Thoracic aorta (tissue), 2 donors: ENCODE measurements around the gene KRTAP10-4. TPM values are rescaled to one million over a fixed set of nuclear protein-coding genes. Genes with fewer than 3 reads are reported as not detected.

Experiments used
- ATAC-seq: fragments of 150-250 bp; one replicate; pipeline ENCODE4 v1.8.0; 2017; ENCODE audit warnings: low read depth; ENCODE audit not compliant: insufficient number of reproducible peaks, low FRiP score
- DNase-seq: peaks from one replicate; pipeline ENCODE4 v3.0.0-alpha.2; 2020; ENCODE audit warnings: low spot score
- H3K27ac ChIP-seq, 2 donors: fragments of 200-600 bp; sonication (generic); 1 replicate in 1 of 2; 2 replicates in 1 of 2; pipeline ENCODE4 v1.5.1; 2016; ENCODE audit warnings: mild to moderate bottlenecking in 2 of 2, moderate library complexity in 2 of 2
- H3K27me3 ChIP-seq: fragments of 200-600 bp; sonication (generic); replicated peaks from 2 replicates; pipeline ENCODE4 v1.6.0; 2016; ENCODE audit warnings: mild to moderate bottlenecking; ENCODE audit not compliant: insufficient read depth
- H3K36me3 ChIP-seq: fragments of 200-600 bp; sonication (generic); one replicate; pipeline ENCODE4 v1.5.1; 2016
- H3K4me1 ChIP-seq, 2 donors: fragments of 200-600 bp; sonication (generic); 1 replicate in 1 of 2; 2 replicates in 1 of 2; pipeline versions ENCODE4 v1.5.1 to v1.6.0; 2016; ENCODE audit warnings: low read depth in 2 of 2, mild to moderate bottlenecking in 1 of 2; ENCODE audit not compliant: control insufficient read depth in 1 of 2
- H3K4me3 ChIP-seq: fragments of 200-600 bp; sonication (generic); 2 replicates; pipeline ENCODE4 v1.5.1; 2016; ENCODE audit warnings: mild to moderate bottlenecking
- H3K9me3 ChIP-seq: fragments of 200-600 bp; sonication (generic); 2 replicates; pipeline ENCODE4 v1.5.1; 2016
- CTCF ChIP-seq: fragments of 200-600 bp; sonication (generic); IDR thresholded peaks from one replicate; pipeline ENCODE4 v1.5.1; 2019; ENCODE audit warnings: antibody characterized with exemption
- total RNA-seq, 2 donors: library from RNA; depleted of rRNA; stranded (reverse); fragments of >200 nt; gene quantifications; one replicate each; pipeline versions ENCODE4 v1.1.0 to v1.2.3, GENCODE V29; 2016

The KRTAP10-4 gene
- total RNA-seq, 2 donors from 2014 or later: not detected

DNA sequence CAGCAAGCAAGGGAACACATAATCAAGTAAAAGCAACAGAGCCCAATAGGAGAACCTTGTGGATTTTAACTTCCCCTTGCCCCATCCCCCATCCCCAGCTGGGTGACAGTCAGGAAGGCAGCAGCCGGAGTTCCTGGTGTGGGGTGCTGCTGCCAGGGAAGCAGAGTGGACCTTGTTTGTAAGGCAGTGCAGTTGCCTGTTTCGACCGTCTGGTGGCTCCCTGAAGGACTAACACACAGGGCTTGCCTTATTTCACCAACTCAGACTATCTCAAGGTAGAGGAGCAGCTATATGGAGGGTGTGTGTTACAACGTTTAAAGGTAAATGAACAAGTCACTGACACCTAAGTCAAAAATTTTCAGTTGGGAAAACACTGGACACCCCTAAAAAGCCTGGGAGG is 45.0 kb downstream of the KRTAP10-4 start:
- Histone ChIP-seq H3K4me3 (no peak overlapping the region), H3K27ac (no peak overlapping the region), H3K36me3 (no peaks in the 10 kb centered on the region), H3K4me1 (no peaks in the 10 kb centered on the region), H3K27me3 (no peaks in the 10 kb centered on the region), H3K9me3 (peaks cover 2% of the 10 kb centered on the region)
- TF ChIP-seq CTCF: no peak
- no peak for DNase-seq
- no peak for ATAC-seq

DNA sequence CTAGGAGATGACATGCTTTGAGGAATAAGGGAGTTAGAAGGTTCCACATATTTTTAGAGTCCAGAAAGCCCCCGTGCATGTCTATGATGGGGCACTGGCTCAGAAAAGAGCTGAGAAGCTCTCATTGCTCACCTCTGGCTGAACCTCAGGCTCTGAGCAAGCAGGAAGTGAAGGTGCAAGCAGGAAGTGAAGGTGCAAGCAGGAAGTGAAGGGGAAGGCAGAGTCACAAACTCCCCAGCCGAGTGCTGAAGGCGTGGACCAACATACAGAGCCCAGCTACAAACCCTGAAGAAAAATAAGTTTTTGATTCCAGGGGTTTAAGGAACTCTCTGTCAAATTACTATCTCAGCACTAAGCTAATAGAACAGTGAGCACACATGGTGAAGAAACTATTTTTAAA is 45.4 kb downstream of the KRTAP10-4 start:
- peaks cover 3% of the 10 kb centered on the region for H3K9me3 ChIP-seq
- DNase-seq: no peak
- TF ChIP-seq CTCF: no peak
- no peaks in the 10 kb centered on the region for H3K36me3 ChIP-seq
- no peak overlapping the region for H3K4me3 ChIP-seq
- no peak overlapping the region for H3K27ac ChIP-seq
- no peaks in the 10 kb centered on the region for H3K27me3 ChIP-seq
- no peaks in the 10 kb centered on the region for H3K4me1 ChIP-seq
- ATAC-seq: no peak

GRCh38 chr21:44619886-44620285 is 46.4 kb downstream of the KRTAP10-4 start:
- no peak for TF ChIP-seq CTCF

GRCh38 chr21:44623575-44623974 is 50.0 kb downstream of the KRTAP10-4 start:
- no peaks in the 10 kb centered on the region for H3K27me3 ChIP-seq
- no peaks in the 10 kb centered on the region for H3K4me1 ChIP-seq
- H3K36me3 ChIP-seq: no peaks in the 10 kb centered on the region
- H3K4me3 ChIP-seq: no peak overlapping the region
- ATAC-seq (no peak), DNase-seq (no peak)
- no peak overlapping the region for H3K27ac ChIP-seq
- H3K9me3 ChIP-seq: peaks cover 3% of the 10 kb centered on the region
- no peak for TF ChIP-seq CTCF

More at GRCh38 chr21:44619886-44620285, 46.4 kb downstream of the KRTAP10-4 start:
- Histone ChIP-seq H3K27ac (no peak overlapping the region), H3K36me3 (no peaks in the 10 kb centered on the region), H3K27me3 (no peaks in the 10 kb centered on the region), H3K4me3 (no peak overlapping the region), H3K4me1 (no peaks in the 10 kb centered on the region), H3K9me3 (peaks cover 3% of the 10 kb centered on the region)
- ATAC-seq: no peak
- no peak for DNase-seq

Other genes starting within 250 kb of the KRTAP10-4 start
- gene CFAP410, start 234.3 kb upstream of the KRTAP10-4 start, total RNA-seq: 10 to 100 TPM; 48.8 to 51.3 TPM
- 10 to 100 TPM; 10.4 to 12.9 TPM for gene TRPM2, start 220.1 kb upstream of the KRTAP10-4 start, total RNA-seq
- 1 to 10 TPM; 6.5 to 8.3 TPM for gene LRRC3, start 118.2 kb upstream of the KRTAP10-4 start, total RNA-seq
- gene KRTAP10-1, start 33.5 kb upstream of the KRTAP10-4 start, total RNA-seq: not detected
- not detected for gene KRTAP10-2, start 22.2 kb upstream of the KRTAP10-4 start, total RNA-seq
- gene KRTAP10-3, start 14.9 kb upstream of the KRTAP10-4 start, total RNA-seq: not detected
- not detected for gene KRTAP10-5, start 6.9 kb downstream of the KRTAP10-4 start, total RNA-seq
- gene KRTAP10-6, start 18.8 kb downstream of the KRTAP10-4 start, total RNA-seq: not detected
- not detected for gene KRTAP10-7, start 26.9 kb downstream of the KRTAP10-4 start, total RNA-seq
- gene KRTAP10-8, start 38.4 kb downstream of the KRTAP10-4 start, total RNA-seq: not detected
- gene KRTAP10-9, start 53.4 kb downstream of the KRTAP10-4 start, total RNA-seq: not detected
- not detected for gene KRTAP10-10, start 63.6 kb downstream of the KRTAP10-4 start, total RNA-seq
- not detected for gene KRTAP10-11, start 72.7 kb downstream of the KRTAP10-4 start, total RNA-seq
- gene KRTAP12-4, start 80.9 kb downstream of the KRTAP10-4 start, total RNA-seq: not detected
- gene KRTAP12-3, start 84.2 kb downstream of the KRTAP10-4 start, total RNA-seq: not detected
- gene KRTAP12-2, start 93.2 kb downstream of the KRTAP10-4 start, total RNA-seq: not detected
- not detected for gene KRTAP12-1, start 108.4 kb downstream of the KRTAP10-4 start, total RNA-seq
- gene KRTAP10-12, start 123.4 kb downstream of the KRTAP10-4 start, total RNA-seq: not detected
- gene TSPEAR, start 137.8 kb downstream of the KRTAP10-4 start, total RNA-seq: not detected
- 100 to 1,000 TPM in 1 of 2 donors, 10 to 100 TPM in 1; 67.7 to 138 TPM for gene UBE2G2, start 228.1 kb downstream of the KRTAP10-4 start, total RNA-seq
- 10 to 100 TPM; 66.5 to 66.9 TPM for gene SUMO3, start 244.3 kb downstream of the KRTAP10-4 start, total RNA-seq